ENCODE data around the gene FOXF1.

GRCh38 chr16:86554599-86554916, 44.2 kb downstream of the FOXF1 start:
- TF ChIP-seq MAX (IDR thresholded peaks at IDR 0.05): no peak
- no peak for TF ChIP-seq CTCF (IDR thresholded peaks at IDR 0.05; ENCODE audit: low read depth, low read length, missing input control)
- no peak for TF ChIP-seq ZBTB33 (IDR thresholded peaks at IDR 0.05)
- no peak for TF ChIP-seq SP1 (IDR thresholded peaks at IDR 0.05)
- no peak for TF ChIP-seq REST (IDR thresholded peaks at IDR 0.05)
- no peak for TF ChIP-seq TAF1 (conservative IDR thresholded peaks at IDR 0.05)

Data from liver (tissue), 3 donors.